HG02642 (cell line): Measurements from ENCODE around the gene ART3.
A peak's percentile ranks its signal among the peaks of the same experiment; 100 is the strongest.

Source experiments
- ATAC-seq: cut with Tn5 transposase; IDR thresholded peaks from one replicate; pipeline ENCODE4 v1.9.1; 2021; ENCODE audit warnings: mild to moderate bottlenecking; ENCODE audit not compliant: unreplicated experiment, poor library complexity

ART3 gene

DNA sequence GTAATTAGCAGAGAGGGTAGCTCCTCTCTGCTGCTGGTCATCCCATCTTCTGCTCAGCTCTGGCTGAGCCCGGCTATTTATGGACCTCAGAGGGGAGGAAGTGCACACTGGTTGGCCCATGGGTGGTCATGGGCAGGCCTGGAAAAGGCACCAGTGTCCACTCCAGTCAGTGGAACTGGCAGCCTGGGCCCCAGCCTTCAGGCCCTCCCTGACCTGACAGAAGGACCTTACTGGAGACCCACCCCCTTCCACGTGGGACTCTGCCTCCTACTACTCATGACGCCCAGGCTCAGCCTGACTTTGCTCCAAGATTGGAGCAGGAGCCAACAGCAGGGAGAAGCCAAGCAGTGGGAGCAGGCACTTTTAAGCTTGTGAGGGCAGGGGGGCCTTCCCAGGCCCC, 8.0 kb upstream of the ART3 start:
- no peak for ATAC-seq

DNA sequence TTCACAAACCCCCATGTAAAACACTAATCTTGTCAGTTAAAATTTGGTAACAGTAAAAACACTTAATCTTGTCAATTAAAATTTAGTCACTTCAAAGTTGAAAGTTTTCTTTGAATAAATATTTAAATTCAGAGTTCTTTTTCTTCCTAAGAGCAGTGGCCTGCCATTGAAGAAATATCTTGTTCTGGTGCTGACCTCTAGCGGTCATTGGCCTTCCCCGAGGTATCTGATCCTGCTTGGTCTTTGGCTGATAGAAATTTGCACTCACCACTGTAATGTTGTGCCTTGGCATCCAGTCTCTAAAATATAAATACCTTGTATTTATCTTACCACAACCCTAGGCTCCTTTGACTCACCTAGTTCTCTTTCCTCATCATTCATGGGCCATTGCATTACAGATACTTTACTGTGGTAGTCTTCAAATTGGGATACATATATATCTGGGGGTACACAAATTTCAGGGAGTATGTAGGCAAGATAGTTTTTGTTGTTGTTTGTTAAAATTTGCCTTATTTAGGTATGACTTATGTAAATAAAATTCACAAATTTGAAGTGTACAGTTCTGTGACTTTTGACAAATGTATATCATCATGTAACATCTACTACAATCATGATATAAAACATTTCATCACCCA, 6.7 kb upstream of the ART3 start:
- peak; percentile 77 for ATAC-seq

DNA sequence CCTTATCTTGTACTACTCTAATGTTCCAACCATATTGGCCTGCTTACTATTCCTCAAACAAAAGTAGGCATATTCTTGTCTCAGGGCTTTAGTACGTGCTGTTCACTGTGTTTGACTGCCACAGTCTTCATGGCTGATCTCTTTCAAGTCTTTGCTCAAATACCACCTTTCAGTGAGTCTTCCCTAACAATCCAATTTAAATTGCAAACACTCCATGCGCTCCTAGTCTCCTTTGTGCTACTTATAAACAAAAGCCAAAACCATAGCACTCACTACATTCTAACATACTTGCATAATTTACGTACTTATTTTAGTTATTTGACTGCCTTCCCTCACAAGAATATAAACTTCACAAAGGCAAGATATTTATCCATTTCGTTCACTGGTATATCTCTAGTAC, 1.7 kb upstream of the ART3 start:
- ATAC-seq, result no peak

DNA sequence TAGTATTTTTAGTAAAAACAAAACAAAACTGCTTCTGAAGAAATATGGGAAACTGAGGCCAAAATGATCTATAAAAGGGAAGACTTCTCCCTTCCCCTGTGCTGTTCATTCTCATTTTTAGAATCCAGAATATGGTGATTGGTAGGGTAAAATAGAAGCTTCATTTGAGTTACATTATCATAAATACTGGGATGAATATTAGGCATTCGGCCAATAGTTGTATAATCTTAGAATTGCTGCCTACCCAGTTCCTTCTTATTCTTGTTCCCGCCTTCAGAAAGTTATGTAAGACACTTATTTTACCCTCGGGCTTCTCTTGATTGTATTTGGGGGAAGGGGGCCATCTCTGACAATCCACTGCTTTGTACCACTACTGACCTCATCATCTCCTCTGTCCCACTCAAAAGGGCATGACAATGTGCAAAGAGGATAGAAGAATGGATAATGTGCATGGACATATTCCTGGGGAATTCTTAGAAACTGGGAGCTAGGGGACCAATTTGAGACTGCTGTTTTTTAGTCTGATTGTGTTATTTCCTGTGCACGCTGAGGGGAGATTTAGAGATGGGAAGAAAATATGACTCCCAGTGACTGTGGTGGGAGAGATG, 588 bp downstream of the ART3 start:
- no peak for ATAC-seq

DNA sequence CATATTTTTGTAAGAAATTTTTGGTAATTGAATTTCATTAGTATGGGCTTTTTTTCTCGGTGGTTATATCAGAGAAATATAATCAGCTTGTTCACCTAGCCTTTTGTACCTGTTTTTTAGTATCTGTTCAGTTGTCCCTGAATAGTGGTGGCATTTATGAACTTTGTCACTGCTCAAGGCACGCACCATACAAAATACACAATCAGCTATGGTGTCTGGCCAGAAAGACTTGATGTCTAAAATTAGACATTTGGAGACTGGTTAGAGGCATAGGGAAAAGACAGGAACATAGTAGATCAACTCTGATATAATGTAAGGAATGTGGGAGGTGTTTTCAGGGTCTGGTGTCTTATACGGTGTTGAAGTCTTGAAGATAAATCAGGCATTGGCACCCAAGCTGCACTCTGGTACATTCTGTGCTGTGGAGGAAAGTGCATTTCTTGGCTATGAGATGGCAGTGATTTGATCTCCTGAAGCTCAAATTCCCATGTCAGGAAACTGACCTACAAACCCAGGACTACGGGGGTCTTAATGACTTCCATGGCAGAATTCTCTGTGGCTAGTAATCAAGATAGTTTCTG, 3.6 kb downstream of the ART3 start:
- no peak for ATAC-seq

DNA sequence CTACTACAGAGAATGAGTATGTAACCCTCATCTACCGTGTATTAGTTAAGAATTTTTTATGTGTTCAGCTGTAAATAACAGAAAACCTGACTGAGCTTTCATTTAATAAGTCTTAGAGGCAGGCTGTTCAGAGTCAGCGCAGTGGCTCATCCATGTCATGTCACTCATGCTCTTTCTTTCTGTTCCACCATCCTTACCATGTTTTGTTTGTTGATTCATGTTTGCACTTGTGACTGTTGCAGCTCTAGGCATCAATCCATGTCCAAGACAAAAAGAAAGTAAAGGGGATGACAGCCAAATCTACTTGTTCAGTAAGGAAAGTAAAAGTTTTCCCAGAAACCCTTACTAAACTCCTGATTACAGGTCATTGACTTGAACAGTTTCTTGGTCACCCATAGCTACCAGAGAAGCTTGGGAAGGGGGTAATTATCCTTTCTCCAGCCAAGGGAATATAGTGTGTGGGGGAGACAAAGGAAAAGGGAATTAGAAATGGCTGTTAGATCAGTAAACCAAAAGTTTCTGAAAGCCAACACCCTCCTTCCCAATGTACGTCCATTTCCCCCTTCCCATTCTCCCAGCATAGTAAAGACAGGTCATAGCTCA, 9.0 kb downstream of the ART3 start:
- ATAC-seq, result no peak

DNA sequence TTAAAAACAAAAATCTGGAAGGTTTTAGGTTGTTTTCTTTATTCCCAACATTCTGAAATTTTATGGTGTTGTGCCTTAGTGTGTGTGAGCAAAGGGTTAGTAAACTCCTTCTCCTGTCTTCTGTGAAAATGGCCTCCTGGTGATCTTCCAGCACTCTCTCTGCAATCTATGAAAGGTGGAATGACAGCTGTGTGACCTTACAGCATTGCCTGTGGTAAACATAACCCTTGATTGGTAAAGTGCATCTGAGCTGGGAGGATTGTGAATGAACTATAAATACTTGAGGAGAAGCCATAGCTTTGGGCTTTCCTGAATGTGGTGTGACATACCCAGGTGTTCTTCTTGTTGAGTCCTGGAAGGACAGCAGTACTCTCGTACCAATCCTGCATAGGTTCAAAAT, 10.0 kb downstream of the ART3 start:
- no peak for ATAC-seq

DNA sequence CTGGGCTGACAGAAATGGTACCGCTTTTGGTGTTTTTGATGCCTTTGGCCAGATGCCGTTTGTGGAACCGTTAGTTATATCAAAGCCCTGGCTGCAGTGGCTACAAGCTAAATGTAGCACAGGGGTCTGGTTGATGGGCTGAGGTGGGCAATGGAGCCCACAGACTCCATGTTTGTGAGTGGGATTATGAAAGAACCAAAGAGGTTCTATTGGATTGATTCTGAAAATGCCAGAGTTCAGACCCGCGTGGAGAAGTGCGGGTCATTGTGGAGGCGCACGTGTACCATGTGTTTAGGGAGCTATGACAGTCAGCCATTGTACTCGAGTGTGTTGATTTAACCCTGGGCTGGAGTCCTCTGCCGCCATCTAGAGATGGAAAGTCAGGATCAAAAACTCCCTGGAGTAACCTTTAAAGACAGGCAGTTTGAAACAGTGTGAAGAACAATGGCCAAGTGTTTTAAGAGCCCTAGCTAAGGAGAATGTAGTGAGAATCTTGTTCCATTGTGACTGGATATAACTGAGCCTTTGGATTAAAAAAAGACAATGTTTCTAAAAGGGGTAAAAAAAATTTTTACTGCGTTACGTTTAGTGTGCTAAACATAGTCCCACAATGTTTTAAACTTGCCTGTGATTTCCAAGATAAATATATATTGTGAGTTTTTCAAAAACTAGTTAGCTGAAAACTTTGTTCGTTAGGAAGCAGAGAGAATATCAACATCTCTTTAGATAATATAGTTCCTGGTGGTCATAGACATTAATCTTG, 12.7 kb downstream of the ART3 start:
- ATAC-seq, result no peak

DNA sequence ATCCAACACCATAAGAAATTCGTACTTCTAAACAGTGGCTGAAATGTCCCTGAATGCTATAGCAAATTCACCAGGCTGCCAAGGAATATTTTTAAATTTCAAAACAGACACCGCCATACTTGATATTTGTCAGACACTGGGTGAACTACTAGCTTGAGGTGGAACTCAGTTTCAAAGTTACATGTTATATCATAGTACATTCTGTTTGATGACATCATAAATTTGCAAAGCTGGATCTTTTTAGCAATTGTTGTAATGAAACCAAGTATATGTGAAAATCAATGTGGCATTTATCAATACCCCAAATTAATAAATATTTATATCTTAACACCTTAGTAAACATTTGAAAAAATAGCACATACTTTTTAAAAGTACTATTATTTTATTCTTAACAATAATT, 14.2 kb downstream of the ART3 start:
- no peak for ATAC-seq

DNA sequence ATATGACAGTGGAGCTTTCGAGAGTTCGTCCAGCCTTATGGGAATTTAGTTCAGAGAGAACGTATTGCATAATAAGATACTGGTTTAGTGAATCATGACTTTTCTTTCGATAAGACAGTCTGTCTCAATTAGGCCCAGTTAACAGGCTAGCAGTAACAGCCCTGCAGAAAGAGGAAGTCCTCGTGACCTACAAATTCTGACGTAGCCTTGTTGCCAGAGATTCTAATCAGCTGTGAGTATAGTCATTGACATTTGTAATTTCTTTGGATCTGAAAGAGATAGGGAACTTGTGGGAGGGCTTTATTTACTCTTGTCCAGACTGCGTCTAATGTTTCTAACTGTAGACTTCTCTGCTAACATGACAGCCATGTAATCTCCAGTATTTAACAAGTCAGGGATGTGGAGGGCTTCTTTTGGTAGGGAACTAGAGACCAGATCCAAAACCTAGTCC, 15.8 kb downstream of the ART3 start:
- peak; percentile 51 for ATAC-seq

DNA sequence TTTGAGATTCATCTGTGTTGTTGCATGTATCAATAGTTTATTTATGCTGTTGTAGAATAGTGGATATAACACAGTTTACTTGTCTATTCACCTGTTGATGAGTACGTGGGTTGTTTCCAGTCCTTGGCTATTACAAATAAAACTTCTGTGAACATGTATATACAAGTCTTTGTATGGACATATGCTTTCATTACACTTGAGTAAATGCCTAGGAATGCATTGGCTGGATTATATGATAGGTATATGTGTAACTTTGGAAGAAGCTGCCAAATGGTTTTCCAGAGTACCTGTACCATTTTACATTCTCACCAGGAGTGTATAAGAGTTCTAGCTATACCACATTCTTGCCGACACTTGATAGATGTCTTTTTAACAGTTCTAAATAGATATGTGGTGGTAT, 16.5 kb downstream of the ART3 start:
- no peak for ATAC-seq

DNA sequence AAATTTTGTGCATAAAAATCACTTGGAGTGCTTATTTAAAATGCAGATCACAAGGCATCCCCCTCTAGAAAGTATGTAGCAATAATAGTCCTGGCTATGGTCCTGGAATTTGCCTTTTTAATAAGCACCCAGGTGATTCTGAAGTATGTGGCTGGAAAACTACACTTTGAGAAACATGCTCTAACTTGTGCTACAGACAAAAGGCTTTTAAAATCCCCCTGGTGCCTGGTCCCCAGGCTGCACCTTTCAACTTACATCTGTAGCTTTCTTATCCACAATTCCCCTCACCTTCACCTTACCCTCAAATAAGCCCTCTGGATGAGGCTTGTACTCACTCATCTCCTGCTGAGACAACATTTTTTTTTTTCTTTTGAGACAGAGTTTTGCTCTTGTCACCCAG, 21.1 kb downstream of the ART3 start:
- no peak for ATAC-seq

DNA sequence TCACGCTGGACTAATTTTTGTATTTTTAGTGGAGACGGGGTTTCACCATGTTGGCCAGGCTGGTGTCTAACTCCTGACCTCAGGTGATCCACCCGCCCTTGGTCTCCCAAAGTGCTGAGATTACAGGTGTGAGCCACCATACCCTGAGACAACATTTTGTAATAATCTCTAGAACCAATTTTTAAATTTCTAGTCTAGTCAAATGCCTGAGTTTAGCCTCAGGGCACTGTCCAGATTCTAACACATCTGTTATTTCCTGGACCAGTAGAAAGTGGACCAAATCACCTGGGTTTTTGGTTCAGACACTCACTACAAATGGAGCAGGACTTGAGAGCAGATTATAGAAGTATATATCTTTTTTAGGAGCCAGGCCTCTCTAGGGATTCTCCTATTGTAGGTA, 21.6 kb downstream of the ART3 start:
- ATAC-seq, result no peak

DNA sequence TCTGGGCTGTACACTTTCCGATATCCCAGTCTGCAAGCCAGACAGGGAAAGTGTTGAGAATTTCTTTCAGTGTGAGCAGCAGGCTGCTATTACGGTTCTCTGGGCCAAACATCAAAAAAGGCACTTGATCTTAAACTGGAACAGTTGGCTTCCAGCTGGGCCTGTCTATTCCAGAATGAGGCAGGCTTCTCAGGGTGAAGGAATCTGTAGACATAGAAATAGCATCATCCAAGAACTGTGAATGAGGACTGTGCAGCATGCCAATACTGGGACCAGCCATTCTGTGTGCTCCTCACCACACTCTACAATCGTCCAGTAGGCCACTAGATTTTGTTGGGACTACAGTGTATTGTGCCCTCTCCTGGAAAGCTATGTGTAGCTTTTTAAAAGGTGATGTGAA, 31.1 kb downstream of the ART3 start:
- ATAC-seq, result no peak

DNA sequence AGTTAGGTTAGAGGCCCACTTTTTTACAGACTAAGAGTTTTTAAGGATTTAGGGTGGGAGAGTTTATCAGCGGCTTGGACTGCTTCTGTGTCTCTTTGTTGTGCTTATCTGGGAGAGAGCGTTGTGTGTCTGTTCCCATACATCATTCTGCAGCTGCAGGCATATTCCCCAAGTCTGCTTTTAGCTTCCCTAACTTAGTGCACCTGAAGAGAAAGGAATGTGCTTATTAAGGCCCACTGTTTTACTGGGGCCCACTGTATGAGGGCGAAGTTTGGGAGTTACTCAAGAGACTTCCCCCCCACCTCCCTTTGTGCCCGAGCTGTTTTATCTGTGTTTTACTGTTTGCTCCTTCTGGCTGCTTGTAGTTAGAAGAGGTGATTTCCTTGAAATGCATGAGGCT, 31.9 kb downstream of the ART3 start:
- ATAC-seq, result no peak

DNA sequence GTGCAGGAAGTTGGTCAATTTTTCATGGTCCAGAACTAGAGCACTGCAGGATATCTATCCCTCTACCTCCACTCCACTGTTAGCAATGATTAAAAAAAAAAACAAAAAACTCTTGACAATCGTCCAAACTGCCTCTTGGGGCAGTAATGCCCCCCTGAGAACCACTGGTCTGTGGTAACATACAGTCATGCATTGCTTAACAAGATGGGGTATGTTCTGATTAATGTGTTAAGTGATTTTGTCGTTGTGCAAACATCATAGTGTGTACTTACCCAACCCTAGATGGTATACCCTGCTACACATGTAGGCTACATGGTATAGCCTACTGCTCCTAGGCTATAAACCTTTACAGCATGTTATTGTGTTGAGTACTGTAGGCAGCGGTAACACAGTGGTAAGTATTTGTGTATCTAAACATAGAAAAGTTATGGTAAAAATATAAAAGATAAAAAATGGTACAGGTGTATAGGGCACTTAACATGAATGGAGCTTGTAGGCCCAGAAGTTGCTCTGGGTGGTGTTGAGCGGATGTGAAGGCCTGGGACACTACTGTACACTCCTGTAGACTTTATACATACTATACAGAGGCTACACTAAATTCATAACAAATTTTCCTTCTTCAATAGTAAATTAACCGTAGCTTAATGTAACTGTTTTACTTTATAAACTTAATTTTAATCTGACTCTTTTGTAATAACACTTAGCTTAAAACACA, 34.1 kb downstream of the ART3 start:
- no peak for ATAC-seq

DNA sequence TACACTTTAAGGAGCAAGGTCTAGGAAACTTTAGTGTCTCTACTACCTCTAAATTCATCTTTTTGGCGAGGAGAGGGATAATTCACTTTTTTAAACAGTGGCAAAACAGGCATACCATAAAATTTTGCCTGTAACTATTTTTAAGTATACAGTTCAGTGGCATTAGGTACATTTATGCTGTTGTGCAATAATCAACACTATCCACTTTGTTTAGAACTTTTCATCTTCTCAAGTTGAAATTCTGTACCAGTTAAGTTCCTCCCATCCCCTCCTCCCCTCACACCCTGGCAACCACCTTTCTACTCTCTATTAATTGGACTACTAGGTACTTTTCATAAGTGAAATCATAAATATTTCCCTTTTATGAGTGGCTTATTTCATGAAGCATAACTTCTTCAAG, 42.3 kb downstream of the ART3 start:
- ATAC-seq, result no peak

DNA sequence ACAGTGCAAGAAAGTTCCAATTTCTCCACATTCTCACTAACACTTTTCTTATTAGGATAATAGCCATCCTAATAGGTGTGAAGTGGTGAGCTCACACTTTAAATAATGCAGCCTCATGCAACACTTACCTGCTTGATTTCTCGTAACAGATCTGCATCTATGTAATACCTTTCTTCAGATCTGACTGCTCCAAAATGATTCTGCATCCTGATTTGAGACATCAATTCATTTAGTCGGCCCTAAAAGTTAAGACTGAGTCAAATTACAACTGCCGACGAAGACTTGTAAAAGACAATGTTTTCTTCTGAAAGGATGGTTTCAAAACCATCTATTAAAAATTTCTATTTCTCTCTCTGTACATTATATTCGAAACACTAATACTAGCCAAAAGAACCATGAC, 43.0 kb downstream of the ART3 start:
- no peak for ATAC-seq

DNA sequence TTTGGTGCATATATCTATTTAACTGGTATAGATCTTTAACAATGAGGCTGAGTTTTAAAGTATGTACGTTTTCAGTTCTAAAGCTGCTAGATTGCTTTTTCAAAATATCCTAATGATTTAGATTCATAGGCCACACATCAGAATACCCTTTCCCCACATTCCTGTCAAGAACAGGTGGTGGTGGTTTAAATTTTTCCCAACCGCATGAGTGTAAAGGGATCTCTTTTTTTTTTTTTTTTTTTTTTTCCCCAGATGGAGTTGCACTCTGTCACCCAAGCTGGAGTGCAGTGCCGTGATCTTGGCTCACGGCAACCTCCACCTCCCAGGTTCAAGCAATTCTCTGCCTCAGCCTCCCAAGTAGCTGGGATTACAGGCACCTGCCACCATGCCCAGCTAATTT, 45.7 kb downstream of the ART3 start:
- ATAC-seq, result no peak

DNA sequence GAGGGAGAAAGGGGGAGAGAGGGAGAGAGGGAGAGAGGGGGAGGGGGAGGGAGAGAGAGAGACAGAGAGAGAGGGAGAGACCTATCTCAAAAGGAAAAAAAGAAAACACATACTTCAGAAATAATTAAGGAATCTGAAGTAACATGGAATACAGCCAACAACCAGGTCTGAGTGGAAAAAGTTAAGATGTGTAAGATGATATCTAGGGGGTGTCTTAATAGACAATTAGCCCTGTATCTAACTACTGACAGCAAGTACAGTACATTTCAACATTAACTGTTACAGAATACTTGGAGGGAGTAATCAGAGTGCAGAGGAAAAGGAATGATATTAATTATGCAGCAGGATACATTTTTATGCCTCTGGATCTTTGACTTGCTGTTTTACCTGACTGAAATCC, 51.3 kb downstream of the ART3 start:
- ATAC-seq, result no peak
